ENCODE data around the gene TBC1D22A. TPM values are rescaled to one million over a fixed set of nuclear protein-coding genes. Genes with fewer than 3 reads are reported as not detected.

TBC1D22A gene
- total RNA-seq, 6 experiments from 2014 or later: 10.9 to 18.1 (median 14.0) TPM

DNA sequence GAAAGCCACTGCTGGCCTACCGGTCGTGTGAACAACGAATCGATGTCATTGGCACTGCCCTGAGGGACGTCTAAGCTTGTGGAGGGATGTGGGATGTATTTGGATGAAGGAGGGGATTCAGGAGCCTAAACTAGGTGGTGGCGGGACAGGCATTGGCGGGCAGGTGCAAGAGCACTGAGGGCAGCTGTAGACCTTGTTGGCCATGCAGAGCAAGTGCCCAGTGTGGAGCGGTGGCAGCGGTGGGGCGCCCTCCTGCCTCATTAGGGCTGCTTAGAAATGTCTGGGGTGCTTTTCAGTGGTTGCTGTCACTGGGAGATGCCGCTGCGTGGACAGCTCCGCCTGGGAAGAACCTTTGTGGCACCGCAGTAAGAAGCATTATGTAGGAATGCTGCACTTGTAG is 220.2 kb downstream of the TBC1D22A start:
- WGBS (ENCODE audit: insufficient coverage, low coverage, low lambda C conversion rate, missing lambda C conversion rate): no CpG with 5 or more reads among the region's 14 CpGs
- intact Hi-C loops (cut with DNase I): no loop called here
- Histone ChIP-seq H3K27ac (no peak overlapping the region), H3K4me3 (no peak overlapping the region), H3K27me3 (no peaks in the 10 kb centered on the region), H3K9me3 (no peaks in the 10 kb centered on the region), H3K36me3 (peaks cover 0 to 5% (median under 1%) of the 10 kb centered on the region in 4 donors), H3K4me1 (no peaks in the 10 kb centered on the region)
- ATAC-seq (no peak), DNase-seq (no peak)
- no peak for TF ChIP-seq POLR2A (IDR thresholded peaks at IDR 0.05)
- TF ChIP-seq, protein P1, sequence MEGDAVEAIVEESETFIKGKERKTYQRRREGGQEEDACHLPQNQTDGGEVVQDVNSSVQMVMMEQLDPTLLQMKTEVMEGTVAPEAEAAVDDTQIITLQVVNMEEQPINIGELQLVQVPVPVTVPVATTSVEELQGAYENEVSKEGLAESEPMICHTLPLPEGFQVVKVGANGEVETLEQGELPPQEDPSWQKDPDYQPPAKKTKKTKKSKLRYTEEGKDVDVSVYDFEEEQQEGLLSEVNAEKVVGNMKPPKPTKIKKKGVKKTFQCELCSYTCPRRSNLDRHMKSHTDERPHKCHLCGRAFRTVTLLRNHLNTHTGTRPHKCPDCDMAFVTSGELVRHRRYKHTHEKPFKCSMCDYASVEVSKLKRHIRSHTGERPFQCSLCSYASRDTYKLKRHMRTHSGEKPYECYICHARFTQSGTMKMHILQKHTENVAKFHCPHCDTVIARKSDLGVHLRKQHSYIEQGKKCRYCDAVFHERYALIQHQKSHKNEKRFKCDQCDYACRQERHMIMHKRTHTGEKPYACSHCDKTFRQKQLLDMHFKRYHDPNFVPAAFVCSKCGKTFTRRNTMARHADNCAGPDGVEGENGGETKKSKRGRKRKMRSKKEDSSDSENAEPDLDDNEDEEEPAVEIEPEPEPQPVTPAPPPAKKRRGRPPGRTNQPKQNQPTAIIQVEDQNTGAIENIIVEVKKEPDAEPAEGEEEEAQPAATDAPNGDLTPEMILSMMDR (IDR thresholded peaks at IDR 0.05): no peak

DNA sequence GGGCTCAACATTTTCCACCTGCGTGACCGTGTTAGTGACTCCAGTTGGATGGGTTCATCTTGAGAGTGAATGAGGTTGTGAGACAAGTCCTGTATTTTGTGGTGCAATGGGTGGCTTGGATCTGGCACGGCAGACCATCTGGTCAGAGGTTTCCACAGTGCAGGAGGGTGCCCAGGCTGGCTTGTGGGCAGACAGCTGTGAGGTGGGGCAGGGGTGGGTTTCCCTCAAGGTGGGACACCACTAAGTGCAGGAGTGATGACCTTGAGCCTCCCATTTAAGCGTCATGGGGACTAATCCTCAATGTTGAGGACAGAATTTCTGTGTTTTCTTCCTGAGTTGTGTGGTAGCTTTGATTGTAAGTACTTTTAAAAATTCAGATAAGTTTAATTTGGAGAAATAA is 220.6 kb downstream of the TBC1D22A start:
- intact Hi-C loops (cut with DNase I): no loop called here
- TF ChIP-seq, protein P1 (IDR thresholded peaks at IDR 0.05): no peak
- TF ChIP-seq POLR2A (IDR thresholded peaks at IDR 0.05): no peak
- H3K27me3 ChIP-seq: no peaks in the 10 kb centered on the region
- no peak for DNase-seq
- H3K9me3 ChIP-seq: no peaks in the 10 kb centered on the region
- H3K27ac ChIP-seq: no peak overlapping the region
- no peak overlapping the region for H3K4me3 ChIP-seq
- 90% methylated on average over 2 of the region's 4 CpGs for WGBS (ENCODE audit: insufficient coverage, low coverage, low lambda C conversion rate, missing lambda C conversion rate)
- ATAC-seq: no peak
- H3K36me3 ChIP-seq: peaks cover 0 to 5% (median under 1%) of the 10 kb centered on the region in 4 donors
- H3K4me1 ChIP-seq: no peaks in the 10 kb centered on the region

DNA sequence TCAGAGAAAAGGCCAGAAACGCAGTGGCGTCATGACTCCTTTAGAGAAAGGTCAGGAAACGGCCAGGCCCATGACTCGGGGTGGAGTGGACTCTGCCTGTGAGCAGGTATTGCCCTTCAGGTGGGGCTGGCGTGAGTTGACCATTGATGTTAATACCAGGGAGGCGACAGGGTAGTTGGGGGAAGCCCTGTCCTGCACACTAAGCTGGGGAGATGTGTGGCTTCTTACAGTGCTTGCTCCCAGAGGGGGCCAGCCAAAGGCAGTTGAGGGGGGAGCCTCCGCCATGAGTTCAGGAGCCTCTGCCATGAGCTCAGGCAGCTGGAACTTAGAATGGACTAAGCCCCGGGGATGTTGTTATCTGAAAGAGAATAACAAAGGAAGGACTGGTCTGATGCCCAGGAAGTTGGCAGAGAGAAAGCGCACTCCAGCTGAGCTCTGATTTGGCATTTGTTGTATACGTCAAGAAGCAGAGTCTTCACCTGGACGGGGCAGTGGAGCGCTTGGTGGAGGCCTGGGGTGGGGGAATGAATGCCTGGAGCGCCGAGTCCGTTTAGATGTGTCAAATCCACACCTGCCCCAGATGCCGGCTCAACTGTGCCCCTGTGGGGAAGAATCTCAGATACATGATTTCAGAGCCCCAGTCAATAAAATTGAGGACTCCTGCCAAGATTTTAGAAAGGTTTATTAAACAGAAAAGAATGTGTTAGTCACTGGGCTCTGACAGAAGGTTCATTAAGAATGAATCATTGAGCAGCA is 222.5 kb downstream of the TBC1D22A start:
- Histone ChIP-seq H3K36me3 (no peaks in the 10 kb centered on the region), H3K4me1 (no peaks in the 10 kb centered on the region), H3K27ac (no peak overlapping the region), H3K27me3 (no peaks in the 10 kb centered on the region), H3K9me3 (no peaks in the 10 kb centered on the region), H3K4me3 (no peak overlapping the region)
- intact Hi-C loops (cut with DNase I): no loop called here
- WGBS (ENCODE audit: insufficient coverage, low coverage, low lambda C conversion rate, missing lambda C conversion rate): 84% methylated on average over 10 of the region's 16 CpGs
- TF ChIP-seq, protein P1 (IDR thresholded peaks at IDR 0.05): no peak
- TF ChIP-seq POLR2A (IDR thresholded peaks at IDR 0.05): no peak
- DNase-seq: peak in 1 of 3 donors; percentile 48
- ATAC-seq: peak in 2 of 4 donors; percentile 6 to 86

DNA sequence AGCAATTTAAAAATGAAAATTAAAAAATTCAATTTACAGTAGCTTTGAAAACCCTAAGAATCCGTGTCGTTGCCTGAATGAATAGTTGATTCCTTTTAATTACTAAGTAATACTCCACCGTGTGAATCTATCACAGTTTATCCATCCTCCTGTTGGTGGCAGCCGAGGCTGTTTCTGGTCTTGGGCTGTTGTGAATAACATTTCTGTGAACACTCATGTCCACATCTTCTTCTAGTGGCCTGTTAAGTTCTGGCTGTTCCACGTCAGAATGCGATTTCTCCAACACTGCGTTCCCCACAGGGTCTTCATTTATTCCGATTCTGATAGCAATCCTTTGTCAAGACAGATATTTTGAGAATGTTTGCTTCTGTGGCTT is 223.0 kb downstream of the TBC1D22A start:
- Histone ChIP-seq H3K4me1 (no peaks in the 10 kb centered on the region), H3K4me3 (no peak overlapping the region), H3K27ac (no peak overlapping the region), H3K27me3 (no peaks in the 10 kb centered on the region), H3K36me3 (no peaks in the 10 kb centered on the region), H3K9me3 (no peaks in the 10 kb centered on the region)
- WGBS (ENCODE audit: insufficient coverage, low coverage, low lambda C conversion rate, missing lambda C conversion rate): 94% methylated on average over 8 of the region's 8 CpGs
- DNase-seq: no peak
- ATAC-seq: no peak
- TF ChIP-seq POLR2A (IDR thresholded peaks at IDR 0.05): no peak
- TF ChIP-seq, protein P1 (IDR thresholded peaks at IDR 0.05): no peak
- intact Hi-C loops (cut with DNase I): no loop called here

Data from right lobe of liver (tissue), 6 donors.